Activated CD4-positive, alpha-beta memory T cell treated with anti-CD3 and anti-CD28 coated beads, Interleukin-2, amount 10 ng/mL, durations not matched to agents 7 days and 5 days (primary cell): ENCODE data around the gene ITIH5. TPM values are rescaled to one million over a fixed set of nuclear protein-coding genes. Genes with fewer than 3 reads are reported as not detected.

Experiments
- CTCF ChIA-PET: fragments of 350-600 bp; sonication (Branson Sonifier 250); formaldehyde crosslinking; loops from one replicate; lab custom pipeline; 2021; ENCODE audit warnings: antibody characterized with exemption, inconsistent platforms; lab: Charles Lee
- POLR2A ChIA-PET: fragments of 350-600 bp; sonication (Branson Sonifier 250); formaldehyde crosslinking; loops from one replicate; lab custom pipeline; 2021; ENCODE audit warnings: antibody characterized with exemption; lab: Charles Lee
- DNase-seq: peaks from one replicate; pipeline ENCODE4 v3.0.0-alpha.2; 2020
- H3K27ac Mint-ChIP-seq: one replicate; pipeline ENCODE4 v1.8.0; 2021; ENCODE audit warnings: mild to moderate bottlenecking, mixed read lengths
- H3K27me3 Mint-ChIP-seq: one replicate; pipeline ENCODE4 v1.8.0; 2021; ENCODE audit warnings: mixed read lengths
- H3K36me3 Mint-ChIP-seq: one replicate; pipeline ENCODE4 v1.8.0; 2021; ENCODE audit warnings: low read depth, mixed read lengths
- H3K4me1 Mint-ChIP-seq: one replicate; pipeline ENCODE4 v1.8.0; 2021; ENCODE audit warnings: mixed read lengths
- H3K4me3 Mint-ChIP-seq: one replicate; pipeline ENCODE4 v1.8.0; 2021; ENCODE audit warnings: mild to moderate bottlenecking, mixed read lengths
- H3K9me3 Mint-ChIP-seq: one replicate; pipeline ENCODE4 v1.8.0; 2021; ENCODE audit warnings: mixed read lengths
- total RNA-seq, 2 experiments: library from RNA; stranded (reverse); gene quantifications; one replicate each; pipeline ENCODE4 v1.2.3, GENCODE V29; 2021

ITIH5 gene
- total RNA-seq, 2 experiments from 2014 or later: not detected

GRCh38 chr10:7606951-7607404 is 59.8 kb downstream of the ITIH5 start:
- Mint-ChIP-seq H3K36me3 (no peaks in the 10 kb centered on the region), H3K4me1 (no peaks in the 10 kb centered on the region), H3K9me3 (no peaks in the 10 kb centered on the region), H3K4me3 (no peak overlapping the region), H3K27ac (no peak overlapping the region), H3K27me3 (peaks cover 11% of the 10 kb centered on the region)
- ChIA-PET POLR2A (no interaction called here), CTCF (no interaction called here)
- no peak for DNase-seq

GRCh38 chr10:7605565-7606295 is 61.0 kb downstream of the ITIH5 start:
- no peaks in the 10 kb centered on the region for H3K9me3 Mint-ChIP-seq
- POLR2A ChIA-PET: no interaction called here
- CTCF ChIA-PET: no interaction called here
- H3K27me3 Mint-ChIP-seq: peaks cover 11% of the 10 kb centered on the region
- no peaks in the 10 kb centered on the region for H3K4me1 Mint-ChIP-seq
- H3K4me3 Mint-ChIP-seq: no peak overlapping the region
- no peak for DNase-seq
- H3K27ac Mint-ChIP-seq: no peak overlapping the region
- no peaks in the 10 kb centered on the region for H3K36me3 Mint-ChIP-seq

- POLR2A ChIA-PET: no interaction called here
- no peak overlapping the region for H3K4me3 Mint-ChIP-seq
- no peak overlapping the region for H3K27ac Mint-ChIP-seq
Measured at GRCh38 chr10:7601023-7601656, 65.6 kb downstream of the ITIH5 start.

GRCh38 chr10:7598771-7599170 is 68.0 kb downstream of the ITIH5 start:
- H3K9me3 Mint-ChIP-seq: no peaks in the 10 kb centered on the region
- H3K4me1 Mint-ChIP-seq: no peaks in the 10 kb centered on the region
- no peak overlapping the region for H3K4me3 Mint-ChIP-seq
- H3K27me3 Mint-ChIP-seq: peaks cover 16% of the 10 kb centered on the region
- CTCF ChIA-PET: no interaction called here
- POLR2A ChIA-PET: no interaction called here
- no peak overlapping the region for H3K27ac Mint-ChIP-seq
- DNase-seq: no peak
- no peaks in the 10 kb centered on the region for H3K36me3 Mint-ChIP-seq

More at GRCh38 chr10:7601023-7601656, 65.6 kb downstream of the ITIH5 start:
- H3K27me3 Mint-ChIP-seq: peaks cover 19% of the 10 kb centered on the region
- H3K4me1 Mint-ChIP-seq: no peaks in the 10 kb centered on the region
- H3K36me3 Mint-ChIP-seq: no peaks in the 10 kb centered on the region
- CTCF ChIA-PET: interaction anchor here (0.5 kb wide), 1 partner anchor 374 kb away, joined by 3 read pairs; no protein-coding TSS in a partner anchor
- no peaks in the 10 kb centered on the region for H3K9me3 Mint-ChIP-seq
- no peak for DNase-seq

GRCh38 chr10:7596356-7596755 is 70.4 kb downstream of the ITIH5 start:
- H3K27me3 Mint-ChIP-seq: peaks cover 14% of the 10 kb centered on the region
- CTCF ChIA-PET: no interaction called here

GRCh38 chr10:7593905-7594304 is 72.9 kb downstream of the ITIH5 start:
- CTCF ChIA-PET: no interaction called here
- H3K9me3 Mint-ChIP-seq: no peaks in the 10 kb centered on the region
- no peak for DNase-seq
- no peaks in the 10 kb centered on the region for H3K4me1 Mint-ChIP-seq
- no peaks in the 10 kb centered on the region for H3K36me3 Mint-ChIP-seq
- POLR2A ChIA-PET: no interaction called here
- H3K27ac Mint-ChIP-seq: no peak overlapping the region
- peaks cover 1% of the 10 kb centered on the region for H3K27me3 Mint-ChIP-seq
- H3K4me3 Mint-ChIP-seq: no peak overlapping the region

More at GRCh38 chr10:7596356-7596755, 70.4 kb downstream of the ITIH5 start:
- H3K27ac Mint-ChIP-seq: no peak overlapping the region
- no peaks in the 10 kb centered on the region for H3K4me1 Mint-ChIP-seq
- no peak for DNase-seq
- H3K36me3 Mint-ChIP-seq: no peaks in the 10 kb centered on the region
- no peaks in the 10 kb centered on the region for H3K9me3 Mint-ChIP-seq
- POLR2A ChIA-PET: no interaction called here
- H3K4me3 Mint-ChIP-seq: no peak overlapping the region

GRCh38 chr10:7593063-7593462 is 73.7 kb downstream of the ITIH5 start:
- H3K4me1 Mint-ChIP-seq: no peaks in the 10 kb centered on the region
- no peak overlapping the region for H3K27ac Mint-ChIP-seq
- H3K36me3 Mint-ChIP-seq: no peaks in the 10 kb centered on the region
- H3K4me3 Mint-ChIP-seq: no peak overlapping the region
- ChIA-PET POLR2A (no interaction called here), CTCF (no interaction called here)
- no peaks in the 10 kb centered on the region for H3K27me3 Mint-ChIP-seq
- no peak for DNase-seq
- no peaks in the 10 kb centered on the region for H3K9me3 Mint-ChIP-seq

GRCh38 chr10:7592627-7593026 is 74.1 kb downstream of the ITIH5 start:
- ChIA-PET POLR2A (no interaction called here), CTCF (no interaction called here)
- Mint-ChIP-seq H3K4me3 (no peak overlapping the region), H3K36me3 (no peaks in the 10 kb centered on the region), H3K4me1 (no peaks in the 10 kb centered on the region), H3K27ac (no peak overlapping the region), H3K27me3 (no peaks in the 10 kb centered on the region), H3K9me3 (no peaks in the 10 kb centered on the region)
- DNase-seq: no peak

- ChIA-PET CTCF (interaction anchor here (1.4 kb wide), 1 partner anchor 65 kb away, joined by 3 read pairs; no protein-coding TSS in a partner anchor), POLR2A (no interaction called here)
- H3K36me3 Mint-ChIP-seq: no peaks in the 10 kb centered on the region
- DNase-seq: no peak
- peaks cover 2% of the 10 kb centered on the region for H3K4me1 Mint-ChIP-seq
- no peak overlapping the region for H3K27ac Mint-ChIP-seq
- H3K27me3 Mint-ChIP-seq: peaks cover 2% of the 10 kb centered on the region
- H3K9me3 Mint-ChIP-seq: no peaks in the 10 kb centered on the region
- H3K4me3 Mint-ChIP-seq: no peak overlapping the region
Measured at GRCh38 chr10:7590271-7590670, 76.5 kb downstream of the ITIH5 start.

- POLR2A ChIA-PET: no interaction called here
- H3K4me1 Mint-ChIP-seq: peaks cover 6% of the 10 kb centered on the region
Measured at GRCh38 chr10:7589748-7590147, 77.0 kb downstream of the ITIH5 start.

GRCh38 chr10:7587865-7588188 is 78.9 kb downstream of the ITIH5 start:
- Mint-ChIP-seq H3K36me3 (no peaks in the 10 kb centered on the region), H3K27ac (no peak overlapping the region), H3K27me3 (peaks cover 3% of the 10 kb centered on the region)

More at GRCh38 chr10:7589748-7590147, 77.0 kb downstream of the ITIH5 start:
- DNase-seq: no peak
- no peaks in the 10 kb centered on the region for H3K9me3 Mint-ChIP-seq
- H3K27me3 Mint-ChIP-seq: peaks cover 3% of the 10 kb centered on the region
- H3K4me3 Mint-ChIP-seq: no peak overlapping the region
- H3K36me3 Mint-ChIP-seq: no peaks in the 10 kb centered on the region
- no peak overlapping the region for H3K27ac Mint-ChIP-seq
- CTCF ChIA-PET: no interaction called here

GRCh38 chr10:7587168-7587864 is 79.5 kb downstream of the ITIH5 start:
- Mint-ChIP-seq H3K27ac (no peak overlapping the region), H3K4me1 (peaks cover 6% of the 10 kb centered on the region), H3K36me3 (no peaks in the 10 kb centered on the region), H3K4me3 (no peak overlapping the region), H3K9me3 (no peaks in the 10 kb centered on the region), H3K27me3 (peaks cover 3% of the 10 kb centered on the region)
- ChIA-PET CTCF (no interaction called here), POLR2A (no interaction called here)
- no peak for DNase-seq

More at GRCh38 chr10:7587865-7588188, 78.9 kb downstream of the ITIH5 start:
- no peak overlapping the region for H3K4me3 Mint-ChIP-seq
- ChIA-PET POLR2A (no interaction called here), CTCF (no interaction called here)
- peaks cover 6% of the 10 kb centered on the region for H3K4me1 Mint-ChIP-seq
- no peaks in the 10 kb centered on the region for H3K9me3 Mint-ChIP-seq
- DNase-seq: no peak

GRCh38 chr10:7585228-7585627 is 81.5 kb downstream of the ITIH5 start:
- no peak overlapping the region for H3K27ac Mint-ChIP-seq
- CTCF ChIA-PET: no interaction called here
- H3K27me3 Mint-ChIP-seq: peaks cover 3% of the 10 kb centered on the region
- H3K4me1 Mint-ChIP-seq: peaks cover 6% of the 10 kb centered on the region
- H3K9me3 Mint-ChIP-seq: no peaks in the 10 kb centered on the region
- H3K36me3 Mint-ChIP-seq: no peaks in the 10 kb centered on the region
- no peak for DNase-seq
- POLR2A ChIA-PET: no interaction called here
- H3K4me3 Mint-ChIP-seq: no peak overlapping the region
